Measurements from ENCODE around the gene MPP4.

MPP4 gene

GRCh38 chr2:201628545-201628944, 69.9 kb downstream of the MPP4 start:
- no peak for DNase-seq (ENCODE audit: low read depth)

- DNase-seq (ENCODE audit: low read depth), result no peak
Measured at GRCh38 chr2:201622306-201622970, 76.0 kb downstream of the MPP4 start.

- no peak for DNase-seq (ENCODE audit: low read depth)
Measured at GRCh38 chr2:201621293-201621999, 77.0 kb downstream of the MPP4 start.

GRCh38 chr2:201618744-201619662, 79.4 kb downstream of the MPP4 start:
- no peak for DNase-seq (ENCODE audit: low read depth)

- DNase-seq (ENCODE audit: low read depth), result no peak
Measured at GRCh38 chr2:201608021-201608420, 90.4 kb downstream of the MPP4 start.

- no peak for DNase-seq (ENCODE audit: low read depth)
Measured at GRCh38 chr2:201607568-201607967, 90.9 kb downstream of the MPP4 start.

GRCh38 chr2:201600906-201601305, 97.5 kb downstream of the MPP4 start:
- no peak for DNase-seq (ENCODE audit: low read depth)

GRCh38 chr2:201597397-201597796, 101.0 kb downstream of the MPP4 start:
- no peak for DNase-seq (ENCODE audit: low read depth)

All from stimulated activated CD8-positive, alpha-beta memory T cell treated with anti-CD3 and anti-CD28 coated beads, Interleukin-12 subunit alpha, Interleukin-12 subunit beta, amount 100 ng/mL, for 4 hours (primary cell).